HG03520 (cell line): ENCODE data around the gene GRIP2.
"Not testable (repeated sequence)": the region's sequence is repeated elsewhere in the genome, so short reads cannot be mapped to it uniquely, and the experiment has no call there.

ENCODE experiments used
- ATAC-seq: cut with Tn5 transposase; IDR thresholded peaks from one replicate; pipeline ENCODE4 v1.9.1; 2021; ENCODE audit warnings: mild to moderate bottlenecking, moderate library complexity; ENCODE audit not compliant: unreplicated experiment

Gene GRIP2

DNA sequence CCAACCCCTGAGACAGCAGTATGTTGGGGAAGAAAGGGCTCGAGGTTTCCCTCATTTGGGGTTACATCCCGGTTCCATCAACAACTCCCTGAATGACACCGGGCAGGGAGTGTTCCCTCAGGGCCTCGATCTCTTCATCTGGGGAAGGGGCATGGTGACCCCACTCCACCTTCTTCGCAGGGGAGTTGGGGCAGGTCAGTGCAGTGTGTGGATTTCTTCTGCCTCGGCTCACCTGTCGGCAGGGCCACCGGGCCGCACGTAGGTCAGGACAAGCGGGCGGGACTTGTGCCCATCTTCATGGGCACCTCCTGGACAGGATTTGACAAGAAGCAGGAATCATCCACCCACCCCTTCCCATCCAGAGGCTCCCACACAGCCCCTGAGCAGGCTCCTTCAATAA lies 17.4 kb downstream of the GRIP2 start:
- no peak for ATAC-seq

DNA sequence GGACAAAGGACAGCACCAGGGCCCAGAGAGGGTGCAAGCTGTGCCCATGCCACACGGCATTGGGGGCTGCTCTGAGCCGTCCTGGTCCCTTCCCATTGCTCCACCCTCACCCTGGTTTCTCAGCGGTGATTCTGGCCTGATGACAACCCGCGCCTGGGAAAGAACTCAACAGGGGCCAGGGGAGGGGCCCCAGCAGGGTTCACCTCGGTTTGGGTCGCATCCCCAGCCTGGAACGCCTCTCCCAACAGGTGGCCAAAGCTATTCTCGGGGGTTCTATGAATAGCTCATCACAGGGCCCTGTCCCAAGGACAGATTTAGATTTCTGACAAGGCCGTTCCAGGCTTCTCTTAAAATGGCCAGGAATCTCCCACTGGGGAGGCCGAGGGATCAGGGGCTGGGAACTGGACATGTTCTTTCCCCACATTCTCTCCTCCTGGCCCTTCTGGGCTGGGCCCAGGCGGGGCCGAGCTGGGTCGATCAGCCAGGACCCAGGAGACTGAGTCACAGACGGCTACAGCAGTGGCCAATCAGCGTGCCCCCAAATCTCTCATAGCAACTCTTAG lies 17.9 kb downstream of the GRIP2 start:
- ATAC-seq = no peak

DNA sequence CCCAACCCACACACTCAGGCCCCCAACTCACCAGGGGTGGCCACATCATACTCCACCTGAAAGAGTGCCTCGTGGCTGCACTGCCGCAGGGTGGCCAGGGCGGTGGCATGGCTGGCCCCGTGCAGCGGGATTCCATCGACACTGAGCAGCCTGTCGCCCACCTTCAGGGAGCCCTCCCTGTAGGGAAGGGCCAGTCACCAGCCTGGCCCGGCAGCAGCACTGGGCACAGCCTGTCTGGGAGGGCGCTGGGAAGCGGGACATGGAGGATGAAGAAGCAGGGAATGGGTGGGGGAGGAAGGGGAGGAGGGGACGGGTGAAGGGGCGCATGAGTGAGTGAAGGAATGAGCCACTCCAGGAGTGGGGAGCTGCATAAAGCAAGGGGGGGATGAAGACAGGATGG lies 18.5 kb downstream of the GRIP2 start:
- no peak for ATAC-seq

DNA sequence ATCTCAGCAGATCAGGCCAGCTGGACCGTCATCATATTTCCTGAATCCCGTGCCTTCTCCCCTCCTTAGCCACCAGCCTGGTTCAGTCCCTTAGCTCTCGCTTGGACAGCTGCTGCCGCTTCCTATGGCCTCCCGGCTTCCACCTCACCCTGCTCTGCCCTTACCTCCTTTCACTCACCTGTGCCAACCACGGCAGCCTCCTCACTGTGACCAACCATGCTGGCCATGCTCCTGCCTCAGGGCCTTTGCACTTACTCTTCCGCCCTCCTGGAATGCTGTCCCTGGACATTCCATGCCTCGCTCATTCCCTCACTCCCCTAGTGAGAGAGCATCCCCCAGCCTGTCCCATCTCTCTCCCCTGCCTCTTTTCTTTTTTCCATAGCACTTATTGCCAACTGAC lies 19.2 kb downstream of the GRIP2 start:
- ATAC-seq = no peak

DNA sequence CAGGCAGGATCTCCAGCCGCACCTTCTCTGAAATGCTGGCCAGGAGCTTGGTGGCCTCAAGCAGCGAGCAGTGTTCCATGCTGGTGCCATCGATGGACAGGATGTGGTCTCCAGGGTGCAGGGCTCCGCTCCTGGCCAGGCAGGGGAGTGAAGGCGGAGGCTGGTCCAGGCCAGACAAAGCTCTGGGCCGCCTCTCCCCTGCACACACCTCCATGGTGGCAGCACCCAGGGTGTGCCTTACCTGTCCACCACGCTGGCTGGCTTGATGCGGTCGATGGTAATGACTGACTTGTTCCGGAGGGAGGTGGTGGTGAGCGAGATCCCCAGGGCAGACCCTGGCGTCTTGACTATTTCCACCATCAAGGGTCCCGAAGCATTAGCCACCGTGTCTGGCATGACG lies 20.0 kb downstream of the GRIP2 start:
- no peak for ATAC-seq

DNA sequence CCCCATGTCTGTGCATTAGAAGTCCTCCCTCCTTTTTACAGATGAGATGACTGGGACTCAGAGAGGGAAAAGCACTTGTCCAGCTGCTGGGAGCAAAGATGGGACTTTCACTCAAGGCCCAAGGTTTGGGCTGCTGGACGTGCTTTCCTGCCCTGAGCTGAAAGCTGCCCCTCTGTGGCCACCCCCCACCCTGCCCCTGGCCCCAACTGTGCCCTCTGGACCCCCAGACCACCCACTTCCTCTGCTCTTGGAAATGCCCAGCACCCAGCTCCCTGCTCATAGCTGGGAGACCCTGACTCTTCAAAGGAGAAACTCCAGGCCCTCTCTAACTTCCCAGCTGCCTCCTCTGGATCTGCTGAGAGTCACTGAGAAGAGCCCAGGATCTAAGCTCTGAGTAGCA lies 20.7 kb downstream of the GRIP2 start:
- no peak for ATAC-seq

DNA sequence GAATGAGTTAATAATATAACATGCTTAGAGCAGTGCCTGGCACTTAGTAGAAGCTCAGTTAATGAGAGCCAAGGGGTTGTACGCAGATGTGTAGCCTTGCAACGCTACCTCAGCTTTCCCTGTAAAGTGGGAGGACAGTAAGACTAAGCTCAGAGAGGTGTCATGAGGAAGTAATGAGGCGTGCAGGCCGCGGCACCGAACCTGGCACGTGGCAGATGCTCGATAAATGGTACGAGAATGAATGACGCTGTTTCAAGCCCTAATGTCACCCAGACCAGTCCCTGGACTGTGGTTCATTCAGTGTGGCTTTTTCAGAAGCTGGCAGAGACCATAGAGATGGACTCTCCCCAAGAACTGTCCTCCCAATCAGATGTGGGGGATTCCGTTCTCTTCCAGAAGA lies 21.2 kb downstream of the GRIP2 start:
- no peak for ATAC-seq

DNA sequence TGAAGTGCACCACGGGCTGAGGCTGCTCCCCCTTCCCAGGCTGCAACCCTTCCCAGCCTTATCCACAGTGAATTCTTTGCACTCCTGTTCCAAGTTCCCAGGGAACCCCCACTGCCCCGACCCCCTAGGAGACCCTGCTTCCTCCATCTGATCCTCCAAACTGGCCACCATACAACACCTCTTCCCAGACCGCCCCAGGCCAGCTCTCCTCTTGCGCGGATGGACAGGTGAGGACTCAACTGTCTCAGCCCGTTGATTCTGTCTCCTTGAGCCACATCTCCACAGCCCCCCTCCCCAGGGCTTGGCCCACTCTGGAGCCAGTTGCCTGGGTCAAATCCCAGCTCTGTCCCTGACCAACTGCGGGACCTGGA lies 21.7 kb downstream of the GRIP2 start:
- no peak for ATAC-seq

DNA sequence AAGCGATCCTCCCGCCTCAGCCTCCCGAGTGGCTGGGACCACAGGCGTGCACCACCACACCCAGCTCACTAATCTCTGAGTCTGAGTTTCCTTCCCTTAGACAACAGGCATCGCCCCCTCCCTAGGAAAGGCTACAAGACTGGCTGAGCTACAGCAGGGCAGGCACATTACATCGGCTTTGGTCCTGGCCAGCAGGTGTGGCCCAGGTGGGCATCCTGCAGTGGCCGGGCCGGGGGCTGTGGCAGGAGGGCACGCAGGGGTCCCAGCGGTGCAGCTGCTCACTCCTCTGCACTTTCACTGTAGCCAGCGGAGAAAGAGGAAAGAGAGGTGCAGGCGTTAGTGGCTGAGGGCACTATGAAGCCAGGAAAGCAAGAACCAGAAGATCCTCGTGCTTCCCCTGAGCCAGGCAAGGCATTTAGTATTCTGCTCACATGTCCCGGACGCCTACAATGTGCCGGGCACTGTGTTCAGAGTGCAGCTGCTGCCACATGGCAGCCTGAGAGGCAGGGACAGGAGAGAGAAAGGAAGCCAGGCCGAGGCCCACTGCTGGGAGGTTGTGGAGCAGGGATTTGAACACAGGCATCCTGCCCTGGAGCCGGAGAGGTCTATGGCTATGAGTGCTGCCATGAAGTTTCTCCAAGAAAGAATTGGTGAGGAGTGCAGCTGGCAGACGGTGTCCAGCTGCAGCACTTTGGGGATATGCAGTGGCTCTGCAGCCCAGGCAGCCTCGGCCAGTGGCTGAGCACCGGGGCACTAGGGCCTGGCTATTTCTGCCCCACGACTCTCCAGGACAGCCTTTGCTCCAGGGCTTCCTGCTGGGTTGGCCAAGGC lies 22.3 kb downstream of the GRIP2 start:
- no peak for ATAC-seq

DNA sequence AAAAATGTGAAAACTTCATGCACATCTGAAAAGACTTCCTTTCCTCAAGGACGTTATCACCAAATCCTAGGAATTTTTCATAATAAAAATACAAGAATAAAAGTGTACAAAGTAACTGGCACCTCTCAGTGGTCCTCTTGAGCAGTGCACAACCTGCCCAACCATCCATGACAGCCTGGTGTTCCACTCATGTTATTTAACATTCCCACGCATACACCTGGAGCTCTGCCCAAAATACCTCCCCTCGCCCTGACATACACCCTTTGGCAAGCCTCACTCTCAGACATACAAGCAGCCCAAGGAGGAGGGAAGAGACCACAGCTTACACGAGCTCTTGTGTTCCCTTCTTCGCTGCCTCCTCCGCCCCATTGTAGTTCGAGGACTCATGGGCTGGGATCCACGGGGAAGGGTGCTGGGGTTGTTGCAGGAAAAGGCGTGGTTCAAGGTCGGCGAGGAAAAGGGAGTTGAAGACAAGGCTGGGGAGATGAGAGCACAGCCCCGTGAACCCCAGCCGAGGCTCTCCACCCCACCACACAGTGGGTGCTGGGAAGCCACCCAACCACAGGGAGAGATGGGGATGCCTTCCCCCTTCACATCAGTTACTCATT lies 23.3 kb downstream of the GRIP2 start:
- no peak for ATAC-seq

DNA sequence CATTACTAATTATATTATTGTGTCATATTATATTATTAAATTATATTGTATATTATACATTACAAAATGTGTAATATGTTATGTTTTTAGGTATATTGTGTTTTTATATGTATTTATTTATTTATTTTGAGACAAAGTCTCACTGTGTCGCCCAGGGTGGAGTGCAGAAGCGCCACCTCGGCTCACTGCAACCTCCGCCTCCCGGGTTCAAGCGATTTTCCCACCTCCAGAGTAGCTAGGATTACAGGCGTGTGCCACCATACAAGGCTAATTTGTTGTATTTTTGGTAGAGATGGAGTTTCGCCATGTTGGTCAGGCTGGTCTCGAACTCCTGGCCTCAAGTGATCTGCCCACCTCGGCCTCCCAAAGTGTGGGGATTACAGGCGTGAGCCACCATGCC lies 24.6 kb downstream of the GRIP2 start:
- ATAC-seq = not testable (repeated sequence)

DNA sequence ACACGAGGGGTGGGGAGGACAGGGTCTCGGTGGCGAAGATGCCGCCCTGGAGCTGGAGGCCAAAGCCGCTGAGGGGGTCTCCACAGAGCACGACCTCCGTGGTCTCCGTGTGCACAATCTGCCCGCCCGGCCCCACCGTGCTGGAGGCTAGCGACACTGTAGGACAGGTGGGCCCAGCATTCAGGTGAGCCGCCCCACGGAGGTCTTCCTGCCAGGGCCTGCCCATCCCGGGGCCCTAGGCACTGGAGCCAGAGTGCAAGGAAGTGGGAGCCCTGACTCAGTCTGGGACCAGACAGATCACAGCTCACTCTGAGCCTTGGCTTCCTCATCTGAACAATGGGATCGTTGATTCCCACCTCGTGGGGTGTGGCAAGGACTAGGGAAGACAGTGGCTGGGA lies 25.8 kb downstream of the GRIP2 start:
- no peak for ATAC-seq

DNA sequence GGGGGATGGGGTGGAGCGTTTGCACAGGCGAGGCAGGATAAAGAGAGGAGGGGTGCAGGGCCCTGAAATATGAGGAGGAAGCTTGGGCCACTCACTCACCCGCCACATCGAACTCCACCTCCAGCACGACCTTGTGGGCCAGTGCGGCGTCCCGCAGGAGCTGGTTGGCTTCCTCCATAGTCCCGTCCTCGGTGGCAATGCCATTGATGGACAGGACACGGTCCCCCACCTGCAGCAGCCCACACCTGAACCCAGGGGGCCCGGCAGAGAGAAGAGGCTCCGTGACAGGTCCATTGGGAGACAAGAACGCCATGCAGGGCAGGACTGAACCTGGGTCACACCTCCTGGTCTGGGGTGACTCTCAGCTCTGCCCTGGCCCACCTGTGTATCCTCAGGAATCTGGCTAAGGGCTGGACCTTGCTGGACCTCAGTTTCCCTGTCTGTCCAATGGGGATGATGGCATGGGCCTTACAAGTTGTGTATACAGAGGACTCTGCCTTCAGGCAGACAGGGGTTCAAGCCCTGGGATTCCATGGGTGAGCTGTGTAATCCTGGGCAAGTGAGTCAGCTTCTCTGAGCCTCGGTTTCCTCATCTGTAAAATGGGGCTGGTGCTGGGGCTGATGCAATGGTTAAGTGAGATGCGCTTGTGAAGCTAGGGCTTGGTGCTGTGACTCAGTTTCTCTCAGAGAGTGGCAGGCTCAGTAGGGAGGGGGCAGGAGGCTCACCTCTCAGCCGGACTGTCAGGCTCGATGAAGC lies 26.4 kb downstream of the GRIP2 start:
- ATAC-seq = no peak

DNA sequence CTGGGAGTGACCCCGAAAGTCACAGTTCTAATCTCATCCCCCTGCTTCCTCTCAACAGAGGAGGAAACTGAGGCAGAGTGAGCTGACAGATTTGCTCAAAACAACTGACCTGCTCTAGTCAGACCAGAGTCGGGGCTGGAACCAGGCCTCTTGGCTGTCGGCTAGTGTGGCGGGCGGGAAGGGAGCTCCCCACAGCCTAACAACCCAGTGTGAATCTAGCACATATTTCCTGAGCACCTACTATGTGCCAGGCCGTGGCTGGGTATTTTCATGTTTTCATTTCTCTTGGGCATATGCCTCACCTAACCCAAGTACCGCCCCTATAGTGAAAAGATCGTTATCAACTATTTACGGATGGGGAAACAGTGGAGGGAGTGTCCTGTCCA lies 27.2 kb downstream of the GRIP2 start:
- no peak for ATAC-seq

DNA sequence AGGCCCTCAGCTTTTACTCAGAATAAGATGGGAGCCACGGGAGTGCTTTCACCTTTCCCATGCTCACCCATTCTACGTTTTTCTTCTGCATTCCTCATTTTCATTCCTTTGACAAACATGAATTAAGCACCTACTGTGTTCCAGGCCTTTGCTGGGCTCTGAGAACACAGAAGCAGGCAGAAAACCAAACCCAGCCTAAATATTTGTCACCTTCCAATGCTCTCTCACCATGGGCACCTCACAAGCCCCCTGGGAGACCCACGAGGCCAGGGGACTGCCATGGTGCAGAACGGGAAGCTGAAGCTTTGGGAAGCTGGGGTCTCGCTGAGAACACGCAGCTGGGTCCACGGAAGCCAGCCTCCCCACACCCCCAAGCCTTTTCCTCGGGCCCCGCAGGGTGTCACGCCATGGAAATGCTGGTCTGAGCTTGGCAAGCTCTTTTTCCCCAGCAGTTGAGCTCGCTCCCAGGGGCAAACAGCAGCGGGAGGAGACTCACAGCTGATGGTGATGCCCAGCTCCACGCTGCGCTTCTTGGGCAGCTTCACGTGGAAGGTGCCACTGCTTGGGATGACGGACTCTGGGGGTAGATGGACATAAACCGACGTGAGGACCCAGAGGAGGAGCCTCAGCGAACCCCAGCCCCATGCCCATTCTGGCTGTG lies 27.7 kb downstream of the GRIP2 start:
- no peak for ATAC-seq

DNA sequence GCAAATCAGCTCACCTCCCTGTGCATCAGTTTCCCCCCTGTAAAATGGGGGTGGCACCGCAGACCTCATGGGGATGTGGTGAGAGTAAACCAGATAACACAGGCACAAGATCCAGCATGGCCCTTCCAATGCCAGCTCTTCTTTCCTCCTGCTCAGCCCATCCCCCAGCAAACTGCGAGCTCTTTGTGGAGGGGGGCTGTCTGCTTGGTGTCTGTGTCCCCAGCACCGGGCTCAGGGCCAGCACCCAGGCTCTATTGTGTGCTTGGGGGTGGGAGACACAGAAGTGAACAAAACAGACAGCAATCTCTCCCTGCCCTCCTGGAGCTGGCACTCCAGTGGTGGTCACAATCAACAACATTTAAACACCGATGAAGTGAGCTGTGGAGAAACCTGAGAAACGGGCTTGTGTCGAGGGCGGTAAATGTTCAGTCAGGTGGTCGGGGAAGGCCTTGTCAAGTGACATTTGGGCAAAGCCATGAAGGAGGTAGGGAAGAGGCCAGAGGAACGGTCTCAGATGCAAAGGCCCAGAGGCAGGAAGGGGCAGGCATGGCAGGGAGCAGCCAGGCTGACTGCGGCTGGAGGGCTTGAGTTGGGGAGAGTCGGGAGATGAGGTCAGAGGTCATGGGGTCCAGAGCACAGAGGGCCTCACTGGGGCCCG lies 28.4 kb downstream of the GRIP2 start:
- ATAC-seq = no peak

DNA sequence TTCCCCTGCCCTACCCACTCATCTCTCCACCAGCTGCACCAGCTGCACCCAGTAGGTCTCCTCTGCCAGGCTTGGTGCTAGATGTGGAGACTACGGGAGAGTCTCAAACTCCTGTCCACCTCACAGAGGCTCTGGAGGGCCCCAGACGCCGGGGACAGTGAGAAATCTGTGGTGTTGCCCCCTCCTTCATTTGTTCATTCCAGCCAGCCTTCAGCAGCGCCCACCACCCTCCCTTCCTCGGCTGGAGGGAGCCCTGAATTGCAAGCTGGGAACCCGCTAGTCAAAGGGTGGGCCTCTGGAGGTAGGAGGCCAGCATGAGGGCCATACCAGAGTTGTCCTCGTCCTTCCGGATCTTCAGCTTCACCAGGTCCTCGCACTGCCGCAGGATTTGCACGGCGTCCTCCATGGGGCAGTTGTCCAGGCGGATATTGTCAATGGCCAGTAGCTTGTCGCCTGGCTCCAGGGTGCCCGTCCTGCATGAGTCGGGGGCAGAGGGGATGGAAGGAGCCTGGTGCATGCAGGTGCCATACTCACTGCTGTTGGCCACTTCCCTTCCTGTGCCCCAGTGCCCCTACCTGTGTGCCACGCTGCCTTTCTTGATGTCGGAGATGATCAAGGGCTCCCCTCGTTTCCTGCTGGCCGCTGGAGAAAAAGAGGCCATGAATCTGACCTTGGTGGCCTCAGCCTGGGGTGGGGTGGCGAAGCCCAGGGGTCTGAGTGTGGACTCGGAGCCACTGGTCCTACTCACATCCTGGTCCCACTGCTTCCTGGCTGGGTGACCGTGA lies 29.1 kb downstream of the GRIP2 start:
- no peak for ATAC-seq

DNA sequence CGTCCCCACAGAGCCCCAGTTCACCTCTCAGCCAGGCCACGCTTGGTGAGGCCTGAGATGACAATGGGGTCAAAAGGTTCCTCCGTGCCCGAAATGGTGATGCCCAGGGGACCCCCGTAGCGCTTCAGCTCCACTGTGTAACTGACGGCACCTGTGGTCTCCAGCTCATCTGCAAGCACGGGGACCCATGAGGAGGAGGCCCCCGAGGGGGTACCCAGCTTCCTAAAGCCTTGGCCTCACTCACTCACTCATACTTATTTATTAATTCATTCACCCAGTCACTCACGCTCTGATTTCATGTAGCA lies 30.4 kb downstream of the GRIP2 start:
- no peak for ATAC-seq

DNA sequence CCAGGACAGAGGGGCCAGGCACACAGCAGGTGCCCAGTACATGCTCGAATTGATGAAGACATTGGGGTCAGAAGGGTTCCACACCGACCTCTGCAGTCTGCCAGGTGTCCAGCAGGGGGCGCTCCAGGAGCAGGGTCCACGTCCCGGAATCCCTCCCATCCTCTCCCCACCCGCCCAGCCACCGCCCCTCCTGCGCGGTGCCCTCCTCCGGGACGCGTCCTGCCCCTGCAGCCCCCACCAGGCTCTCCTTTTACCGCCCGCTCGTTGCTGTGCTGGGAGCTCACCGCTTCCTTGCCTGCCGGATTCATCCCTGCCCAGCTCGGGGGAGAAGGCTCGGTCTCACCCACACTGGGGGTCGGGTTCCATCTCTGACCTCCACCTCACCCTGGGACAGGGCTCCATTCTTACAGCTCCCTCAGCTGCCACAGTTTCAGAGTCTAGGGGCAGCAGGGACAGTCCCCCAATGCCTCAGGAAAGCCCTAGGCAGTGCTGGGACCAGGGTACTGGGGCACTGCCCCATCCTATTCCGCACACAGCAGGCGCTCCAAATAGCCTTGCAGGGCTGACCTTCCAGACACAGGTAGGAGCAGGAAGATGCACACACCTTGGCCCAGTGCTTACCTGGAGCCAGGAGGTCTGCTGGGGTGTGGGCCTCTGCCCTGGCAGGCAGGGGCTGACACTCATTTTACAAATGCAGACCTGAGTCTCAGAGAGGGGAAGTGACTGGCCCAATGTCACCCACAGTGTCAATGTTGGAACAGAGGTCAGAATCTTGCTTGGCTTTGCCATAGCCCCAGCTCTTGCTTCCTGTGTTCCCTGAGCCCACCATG lies 31.0 kb downstream of the GRIP2 start:
- ATAC-seq = no peak
